ENCODE measurements around the gene RGS7. TPM values are rescaled to one million over a fixed set of nuclear protein-coding genes. Genes with fewer than 3 reads are reported as not detected.

The RGS7 gene
- total RNA-seq, 1 donor from 2014 or later, result 1.9 TPM

GRCh38 chr1:241081473-241081872 is 275.5 kb downstream of the RGS7 start:
- Mint-ChIP-seq H3K4me1 (peaks cover 40% of the 10 kb centered on the region), H3K36me3 (no peaks in the 10 kb centered on the region), H3K4me3 (no peak overlapping the region), H3K27me3 (ENCODE audit: low read depth) (no peaks in the 10 kb centered on the region), H3K27ac (peak overlapping the region; percentile 60), H3K9me3 (no peaks in the 10 kb centered on the region)
- TF ChIP-seq, protein P1, sequence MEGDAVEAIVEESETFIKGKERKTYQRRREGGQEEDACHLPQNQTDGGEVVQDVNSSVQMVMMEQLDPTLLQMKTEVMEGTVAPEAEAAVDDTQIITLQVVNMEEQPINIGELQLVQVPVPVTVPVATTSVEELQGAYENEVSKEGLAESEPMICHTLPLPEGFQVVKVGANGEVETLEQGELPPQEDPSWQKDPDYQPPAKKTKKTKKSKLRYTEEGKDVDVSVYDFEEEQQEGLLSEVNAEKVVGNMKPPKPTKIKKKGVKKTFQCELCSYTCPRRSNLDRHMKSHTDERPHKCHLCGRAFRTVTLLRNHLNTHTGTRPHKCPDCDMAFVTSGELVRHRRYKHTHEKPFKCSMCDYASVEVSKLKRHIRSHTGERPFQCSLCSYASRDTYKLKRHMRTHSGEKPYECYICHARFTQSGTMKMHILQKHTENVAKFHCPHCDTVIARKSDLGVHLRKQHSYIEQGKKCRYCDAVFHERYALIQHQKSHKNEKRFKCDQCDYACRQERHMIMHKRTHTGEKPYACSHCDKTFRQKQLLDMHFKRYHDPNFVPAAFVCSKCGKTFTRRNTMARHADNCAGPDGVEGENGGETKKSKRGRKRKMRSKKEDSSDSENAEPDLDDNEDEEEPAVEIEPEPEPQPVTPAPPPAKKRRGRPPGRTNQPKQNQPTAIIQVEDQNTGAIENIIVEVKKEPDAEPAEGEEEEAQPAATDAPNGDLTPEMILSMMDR (IDR thresholded peaks at IDR 0.05; ENCODE audit: unreplicated experiment), result no peak
- no peak for DNase-seq (ENCODE audit: low spot score in 2 of 2, unreplicated experiment in 2 of 2)

- DNase-seq (ENCODE audit: low spot score in 2 of 2, unreplicated experiment in 2 of 2), result no peak
- no peaks in the 10 kb centered on the region for H3K36me3 Mint-ChIP-seq
- H3K4me1 Mint-ChIP-seq, result peaks cover 47% of the 10 kb centered on the region
- H3K27me3 Mint-ChIP-seq (ENCODE audit: low read depth), result no peaks in the 10 kb centered on the region
- H3K4me3 Mint-ChIP-seq, result no peak overlapping the region
- TF ChIP-seq, protein P1 (IDR thresholded peaks at IDR 0.05; ENCODE audit: unreplicated experiment), result no peak
- H3K9me3 Mint-ChIP-seq, result no peaks in the 10 kb centered on the region
- no peak overlapping the region for H3K27ac Mint-ChIP-seq
Measured at GRCh38 chr1:241079459-241079858, 277.5 kb downstream of the RGS7 start.

DNA sequence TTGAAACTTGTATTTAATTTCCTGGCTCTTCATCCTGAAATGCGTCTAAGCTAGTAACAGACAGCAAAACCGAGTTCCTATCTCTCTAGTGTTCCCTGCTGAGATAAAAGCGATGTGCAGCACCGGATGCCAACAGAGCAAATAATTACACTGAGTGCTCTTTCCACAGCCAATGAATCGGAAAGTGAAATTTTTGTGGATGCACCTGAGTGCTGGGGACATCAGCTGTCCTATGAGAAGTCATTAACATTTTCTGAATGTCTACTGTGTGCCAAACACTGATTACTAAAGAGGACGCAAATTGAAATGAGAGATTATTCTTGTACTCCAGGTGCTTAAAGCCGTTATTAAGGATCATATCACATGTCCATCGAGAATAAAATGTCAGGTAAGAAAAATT is 278.0 kb downstream of the RGS7 start:
- no peaks in the 10 kb centered on the region for H3K27me3 Mint-ChIP-seq (ENCODE audit: low read depth)
- no peak overlapping the region for H3K27ac Mint-ChIP-seq
- H3K4me3 Mint-ChIP-seq, result no peak overlapping the region
- H3K4me1 Mint-ChIP-seq, result peaks cover 47% of the 10 kb centered on the region
- H3K9me3 Mint-ChIP-seq, result no peaks in the 10 kb centered on the region
- no peaks in the 10 kb centered on the region for H3K36me3 Mint-ChIP-seq
- TF ChIP-seq, protein P1 (IDR thresholded peaks at IDR 0.05; ENCODE audit: unreplicated experiment), result no peak
- DNase-seq (ENCODE audit: low spot score in 2 of 2, unreplicated experiment in 2 of 2), result no peak

GRCh38 chr1:241077386-241078147 is 279.4 kb downstream of the RGS7 start:
- Mint-ChIP-seq H3K4me3 (no peak overlapping the region), H3K27ac (peak overlapping the region; percentile 24), H3K9me3 (no peaks in the 10 kb centered on the region), H3K27me3 (ENCODE audit: low read depth) (no peaks in the 10 kb centered on the region), H3K36me3 (no peaks in the 10 kb centered on the region), H3K4me1 (peaks cover 47% of the 10 kb centered on the region)
- no peak for DNase-seq (ENCODE audit: low spot score in 2 of 2, unreplicated experiment in 2 of 2)
- TF ChIP-seq, protein P1 (IDR thresholded peaks at IDR 0.05; ENCODE audit: unreplicated experiment), result no peak

DNA sequence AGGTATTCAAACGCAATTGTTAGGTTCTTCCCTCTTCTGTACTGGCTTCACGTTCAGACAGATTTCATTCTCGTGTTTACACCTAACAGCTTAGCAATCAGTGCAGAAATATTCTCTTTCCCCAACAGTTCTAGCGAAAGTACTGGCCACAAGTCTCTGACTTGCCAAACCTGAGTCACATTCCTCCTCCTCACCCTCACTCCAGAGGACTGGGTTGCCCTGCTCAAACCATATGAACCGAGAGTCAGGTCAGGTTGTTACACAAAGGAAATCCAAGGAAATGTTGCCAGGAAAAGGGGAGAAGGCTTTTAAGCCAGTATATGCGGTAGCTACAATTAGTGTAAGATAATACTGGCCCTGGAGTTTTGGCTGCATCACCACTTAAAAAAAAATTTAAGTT is 282.5 kb downstream of the RGS7 start:
- TF ChIP-seq, protein P1 (IDR thresholded peaks at IDR 0.05; ENCODE audit: unreplicated experiment), result no peak
- H3K4me1 Mint-ChIP-seq, result peaks cover 28% of the 10 kb centered on the region
- H3K4me3 Mint-ChIP-seq, result no peak overlapping the region
- H3K9me3 Mint-ChIP-seq, result no peaks in the 10 kb centered on the region
- H3K36me3 Mint-ChIP-seq, result no peaks in the 10 kb centered on the region
- no peak for DNase-seq (ENCODE audit: low spot score in 2 of 2, unreplicated experiment in 2 of 2)
- H3K27ac Mint-ChIP-seq, result peak overlapping the region; percentile 40
- no peaks in the 10 kb centered on the region for H3K27me3 Mint-ChIP-seq (ENCODE audit: low read depth)

Measured in mesothelial cell of epicardium (in vitro differentiated cells).